H1 (cell line): ENCODE measurements around the gene GLT8D1. TPM values are rescaled to one million over a fixed set of nuclear protein-coding genes. Genes with fewer than 3 reads are reported as not detected.

ENCODE experiments used
- CTCF ChIA-PET: fragments of 300-600 bp; sonication (Branson Sonifier 250); formaldehyde crosslinking; loops from one replicate; lab custom pipeline; 2021; ENCODE audit not compliant: partially characterized antibody; lab: Charles Lee
- POLR2A ChIA-PET: fragments of 300-600 bp; sonication (Branson Sonifier 250); formaldehyde crosslinking; loops from one replicate; lab custom pipeline; 2021; ENCODE audit warnings: inconsistent platforms; ENCODE audit not compliant: partially characterized antibody; lab: Charles Lee
- DNase-seq, 2 experiments: peaks; one replicate each; pipeline versions ENCODE4 v3.0.0 to v3.0.0-alpha.2; 2010 to 2022; ENCODE audit warnings: low spot score in 2 of 2, low read depth in 1 of 2, mixed read lengths in 1 of 2
- FAIRE-seq: peaks from 2 replicates; lab custom pipeline; 2011; peaks lifted over from hg19 to GRCh38; lab: Jason Lieb, UNC
- H2AFZ ChIP-seq: 2 replicates; pipeline ENCODE4 v1.8.1; 2012; ENCODE audit warnings: low read length, inconsistent platforms
- H2AK5ac ChIP-seq: 2 replicates; pipeline ENCODE4 v1.6.1; 2013; ENCODE audit warnings: low read depth, low read length
- H2BK120ac ChIP-seq: replicated peaks from 2 replicates; pipeline ENCODE3; 2013; ENCODE audit warnings: low read depth, low read length, inconsistent platforms
- H2BK12ac ChIP-seq: 2 replicates; pipeline ENCODE4 v1.6.1; 2013; ENCODE audit warnings: low read depth, low read length
- H2BK15ac ChIP-seq: 2 replicates; pipeline ENCODE4 v1.6.1; 2013; ENCODE audit warnings: low read length
- H2BK20ac ChIP-seq: 2 replicates; pipeline ENCODE4 v1.6.1; 2013; ENCODE audit warnings: low read length
- H2BK5ac ChIP-seq: 2 replicates; pipeline ENCODE4 v1.6.1; 2013; ENCODE audit warnings: low read depth, low read length
- H3K14ac ChIP-seq: 2 replicates; pipeline ENCODE4 v1.6.1; 2013; ENCODE audit warnings: inconsistent platforms; ENCODE audit not compliant: insufficient read length
- H3K18ac ChIP-seq: 2 replicates; pipeline ENCODE4 v1.6.1; 2013; ENCODE audit warnings: low read length; ENCODE audit errors: extremely low read depth
- H3K23ac ChIP-seq: 2 replicates; pipeline ENCODE4 v1.6.1; 2013; ENCODE audit warnings: inconsistent platforms; ENCODE audit not compliant: insufficient read length
- H3K23me2 ChIP-seq: 2 replicates; pipeline ENCODE4 v1.6.1; 2013; ENCODE audit warnings: low read depth, low read length
- H3K27ac ChIP-seq: 2 replicates; pipeline ENCODE4 v1.6.1; 2011; ENCODE audit warnings: low read depth, low read length, inconsistent platforms
- H3K27me3 ChIP-seq, 4 experiments: replicated peaks in 1 of 4; 1 replicate in 1 of 4; 2 replicates in 3 of 4; pipeline versions ENCODE4 v1.6.1 to v1.8.1; 2011 to 2013; ENCODE audit warnings: low read length in 3 of 4, mild to moderate bottlenecking in 3 of 4, inconsistent platforms in 2 of 4, mixed read lengths in 2 of 4, moderate library complexity in 1 of 4; ENCODE audit not compliant: control insufficient read depth in 3 of 4, insufficient read depth in 3 of 4; ENCODE audit errors: extremely low read depth in 1 of 4
- H3K36me3 ChIP-seq, 4 experiments: 2 replicates each; pipeline versions ENCODE4 v1.6.1 to v1.8.1; 2011 to 2013; ENCODE audit warnings: mild to moderate bottlenecking in 4 of 4, low read length in 3 of 4, moderate library complexity in 2 of 4, control low read depth in 1 of 4, inconsistent platforms in 1 of 4; ENCODE audit not compliant: insufficient read depth in 4 of 4, control insufficient read depth in 2 of 4
- H3K4ac ChIP-seq: replicated peaks from 2 replicates; pipeline ENCODE3; 2013; ENCODE audit warnings: low read length, low read depth, mixed read lengths, inconsistent platforms; ENCODE audit not compliant: insufficient read length
- H3K4me1 ChIP-seq, 4 experiments: replicated peaks in 1 of 4; 1 replicate in 1 of 4; 2 replicates in 3 of 4; pipeline versions ENCODE4 v1.6.1 to v1.8.1; 2011 to 2013; ENCODE audit warnings: low read length in 3 of 4, inconsistent platforms in 2 of 4, mixed read lengths in 1 of 4; ENCODE audit not compliant: insufficient read depth in 4 of 4, control insufficient read depth in 3 of 4
- H3K4me2 ChIP-seq, 2 experiments: 2 replicates each; pipeline versions ENCODE4 v1.6.1 to v1.8.1; 2011 to 2013; ENCODE audit warnings: low read depth in 2 of 2, low read length in 2 of 2, control low read depth in 1 of 2, inconsistent platforms in 1 of 2, mild to moderate bottlenecking in 1 of 2; ENCODE audit not compliant: insufficient read depth in 1 of 2
- H3K4me3 ChIP-seq, 4 experiments: fragments of 200-600, 300-600 bp in 1 of 4; sonication (generic), shearing (Covaris generic), sonication (Bioruptor Twin) in 1 of 4; 2 replicates each; pipeline versions ENCODE4 v1.5.1 to v1.8.1; 2011 to 2016; ENCODE audit warnings: low read length in 4 of 4, low read depth in 3 of 4, control low read depth in 2 of 4, inconsistent platforms in 2 of 4, mild to moderate bottlenecking in 2 of 4, mixed read lengths in 1 of 4, moderate library complexity in 1 of 4; ENCODE audit not compliant: insufficient read depth in 2 of 4; ENCODE audit errors: extremely low read depth in 1 of 4
- H3K56ac ChIP-seq: replicated peaks from 2 replicates; pipeline ENCODE3; 2013; ENCODE audit warnings: low read depth, mild to moderate bottlenecking, mixed read lengths, low read length, inconsistent platforms; ENCODE audit not compliant: insufficient read length
- H3K79me1 ChIP-seq: 2 replicates; pipeline ENCODE4 v1.6.1; 2013; ENCODE audit warnings: low read depth, low read length, control low read depth
- H3K79me2 ChIP-seq, 2 experiments: 2 replicates each; pipeline versions ENCODE4 v1.6.1 to v1.8.1; 2012 to 2013; ENCODE audit warnings: low read length in 2 of 2, mild to moderate bottlenecking in 2 of 2, inconsistent platforms in 1 of 2; ENCODE audit not compliant: insufficient read depth in 2 of 2, control insufficient read depth in 1 of 2
- H3K9ac ChIP-seq, 4 experiments: replicated peaks in 1 of 4; 1 replicate in 1 of 4; 2 replicates in 3 of 4; pipeline versions ENCODE4 v1.6.1 to v1.8.1; 2011 to 2013; ENCODE audit warnings: low read depth in 3 of 4, low read length in 3 of 4, control low read depth in 2 of 4, mild to moderate bottlenecking in 2 of 4, moderate library complexity in 2 of 4, inconsistent platforms in 1 of 4; ENCODE audit errors: extremely low read depth in 1 of 4
- H3K9me3 ChIP-seq, 2 experiments: 2 replicates each; pipeline versions ENCODE4 v1.6.1 to v1.8.1; 2012 to 2013; ENCODE audit warnings: mild to moderate bottlenecking in 2 of 2, moderate library complexity in 2 of 2, control low read depth in 1 of 2, inconsistent platforms in 1 of 2, low read depth in 1 of 2, low read length in 1 of 2, mixed read lengths in 1 of 2; ENCODE audit not compliant: insufficient read depth in 2 of 2
- H4K20me1 ChIP-seq, 2 experiments: replicated peaks in 1 of 2; 2 replicates each; pipeline versions ENCODE3 to v1.8.1; 2011 to 2013; ENCODE audit warnings: inconsistent platforms in 2 of 2, low read length in 2 of 2, mild to moderate bottlenecking in 1 of 2; ENCODE audit not compliant: insufficient read depth in 2 of 2, control insufficient read depth in 1 of 2
- H4K5ac ChIP-seq: 2 replicates; pipeline ENCODE4 v1.6.1; 2013; ENCODE audit warnings: low read length, low read depth, mixed read lengths, inconsistent platforms; ENCODE audit not compliant: insufficient read length
- H4K8ac ChIP-seq: 2 replicates; pipeline ENCODE4 v1.8.0; 2013; ENCODE audit warnings: mild to moderate bottlenecking, moderate library complexity, low read length, inconsistent platforms; ENCODE audit not compliant: insufficient read depth; ENCODE audit errors: extremely low read depth
- H4K91ac ChIP-seq: replicated peaks from 2 replicates; pipeline ENCODE3; 2013; ENCODE audit warnings: low read length, mixed read lengths, inconsistent platforms; ENCODE audit not compliant: insufficient read length
- CTCF ChIP-seq, 3 experiments: IDR thresholded peaks; 1 replicate in 2 of 3; 2 replicates in 1 of 3; pipeline versions ENCODE4 v1.5.1 to v1.6.1; 2011; ENCODE audit warnings: low read length in 3 of 3, mild to moderate bottlenecking in 3 of 3, inconsistent platforms in 2 of 3, low read depth in 1 of 3, moderate library complexity in 1 of 3; ENCODE audit not compliant: insufficient read depth in 1 of 3; ENCODE audit errors: control extremely low read depth in 1 of 3
- WGBS, 2 experiments: shearing (Covaris generic) in 1 of 2; methylation state at CpG; one replicate each; pipeline versions ENCODE4 v1.1.6 to v1.1.7; 2013 to 2015; ENCODE audit warnings: low lambda C conversion rate in 2 of 2, mixed read lengths in 2 of 2, inconsistent platforms in 1 of 2, low coverage in 1 of 2, missing lambda C conversion rate in 1 of 2; ENCODE audit not compliant: insufficient replicate concordance in 2 of 2, insufficient coverage in 1 of 2, insufficient read length in 1 of 2; ENCODE audit errors: extremely low coverage in 1 of 2, missing lambda C conversion rate in 1 of 2; 5-methylcytosine and 5-hydroxymethylcytosine counted together
- polyA plus RNA-seq, 7 experiments: library from polyadenylated mRNA; depleted of rRNA in 3 of 7; stranded (reverse) in 5 of 7; unstranded in 2 of 7; fragments of >200 nt in 5 of 7; fragments of 200-250 nt in 2 of 7; gene quantifications; 1 replicate in 5 of 7; 2 replicates in 1 of 7; 4 replicates in 1 of 7; pipeline versions ENCODE4 v1.2.1 to v1.2.3, GENCODE V29; 2011 to 2013; ENCODE audit warnings: missing spikeins in 2 of 7, mixed read lengths in 2 of 7
- total RNA-seq: library from RNA; stranded (reverse); fragmentation: NEBNext Ultra II Directional; extraction: Animal tissue kit (Norgen Biotek cat#: 25700); gene quantifications from 2 replicates; pipeline ENCODE4 v1.2.1, GENCODE V29; 2021

Gene GLT8D1
- total and polyA plus RNA-seq, 2 of the 8 experiments (the other 6 are each of a cell fraction or from before 2014, with no cell fraction given) = 29.0 to 33.6 TPM

- Histone ChIP-seq H3K14ac (no peak overlapping the region), H2BK20ac (no peak overlapping the region), H2AFZ (no peak overlapping the region), H2BK15ac (no peak overlapping the region), H3K9ac (no peak overlapping the region), H3K18ac (no peak overlapping the region), H4K5ac (no peak overlapping the region), H2BK5ac (no peak overlapping the region), H3K23me2 (no peaks in the 10 kb centered on the region), H2BK120ac (no peak overlapping the region), H3K36me3 (peaks cover 2 to 34% (median 23%) of the 10 kb centered on the region in 4 experiments; a peak in 6 of 8 replicates), H3K4me1 (no peaks in the 10 kb centered on the region), H3K27ac (no peak overlapping the region), H4K91ac (no peak overlapping the region), H3K79me2 (no peaks in the 10 kb centered on the region), H3K23ac (no peak overlapping the region), H3K27me3 (no peaks in the 10 kb centered on the region), H4K8ac (no peak overlapping the region), H3K79me1 (no peaks in the 10 kb centered on the region), H3K4ac (no peak overlapping the region), H3K4me2 (no peak overlapping the region), H3K56ac (no peak overlapping the region), H3K9me3 (no peaks in the 10 kb centered on the region), H2BK12ac (no peak overlapping the region), H2AK5ac (no peak overlapping the region), H3K4me3 (no peak overlapping the region), H4K20me1 (no peaks in the 10 kb centered on the region)
- POLR2A ChIA-PET = interaction anchor here (1.1 kb wide), 1 partner anchor 45 kb away, joined by 3 read pairs; no protein-coding TSS in a partner anchor
- no peak for FAIRE-seq
- TF ChIP-seq CTCF (IDR thresholded peaks at IDR 0.05; ENCODE audit: control extremely low read depth in 1 of 3, insufficient read depth in 1 of 3, low read depth in 1 of 3, low read length in 3 of 3) = no peak
- DNase-seq = no peak
- CTCF ChIA-PET = no interaction called here
- WGBS, 2 experiments = 81% methylated on average over 14 of the region's 14 CpGs; no CpG with 5 or more reads in 1 of the 2 experiments
Observed at GRCh38 chr3:52731590-52731989, 26.0 kb upstream of the GLT8D1 start.
